Keratinocyte (primary cell): ENCODE results near the gene CALHM6. TPM values are rescaled to one million over a fixed set of nuclear protein-coding genes. Genes with fewer than 3 reads are reported as not detected.

Source experiments
- DNase-seq: peaks from one replicate; pipeline ENCODE4 v3.0.0-alpha.2; 2011; ENCODE audit warnings: low read depth, missing footprints, low spot score
- FAIRE-seq: peaks from 2 replicates; lab custom pipeline; 2011; peaks lifted over from hg19 to GRCh38; lab: Jason Lieb, UNC
- H2AFZ ChIP-seq: 2 replicates; pipeline ENCODE4 v1.6.0; 2012; ENCODE audit warnings: low read length, control low read depth, inconsistent platforms; ENCODE audit not compliant: control insufficient read depth
- H3K27ac ChIP-seq: 2 replicates; pipeline ENCODE4 v1.5.1; 2011; ENCODE audit warnings: low read length; ENCODE audit not compliant: control insufficient read depth, insufficient read depth
- H3K27me3 ChIP-seq: 3 replicates; pipeline ENCODE4 v1.6.0; 2011; ENCODE audit warnings: low read length; ENCODE audit not compliant: control insufficient read depth, insufficient read depth; ENCODE audit errors: extremely low read depth
- H3K36me3 ChIP-seq, 2 experiments: 2 replicates in 1 of 2; 3 replicates in 1 of 2; pipeline ENCODE4 v1.5.1; 2011; ENCODE audit warnings: low read length in 2 of 2, mild to moderate bottlenecking in 1 of 2; ENCODE audit not compliant: control insufficient read depth in 2 of 2, insufficient read depth in 2 of 2; ENCODE audit errors: extremely low read depth in 1 of 2
- H3K4me1 ChIP-seq: 3 replicates; pipeline ENCODE4 v1.5.1; 2011; ENCODE audit warnings: low read length; ENCODE audit not compliant: control insufficient read depth, insufficient read depth; ENCODE audit errors: extremely low read depth
- H3K4me2 ChIP-seq: 3 replicates; pipeline ENCODE4 v1.6.0; 2011; ENCODE audit warnings: low read depth, low read length; ENCODE audit not compliant: control insufficient read depth, insufficient read depth; ENCODE audit errors: extremely low read depth
- H3K4me3 ChIP-seq, 3 experiments: fragments of 200-600 bp in 1 of 3; sonication (generic) in 1 of 3; 2 replicates in 2 of 3; 3 replicates in 1 of 3; pipeline ENCODE4 v1.5.1; 2011 to 2016; ENCODE audit warnings: low read length in 3 of 3, mild to moderate bottlenecking in 3 of 3, control low read depth in 2 of 3, inconsistent platforms in 1 of 3, low read depth in 1 of 3, mixed read lengths in 1 of 3, mixed run types in 1 of 3, moderate library complexity in 1 of 3; ENCODE audit not compliant: control insufficient read depth in 2 of 3, insufficient read depth in 2 of 3; ENCODE audit errors: extremely low read depth in 1 of 3
- H3K79me2 ChIP-seq: 2 replicates; pipeline ENCODE4 v1.6.0; 2012; ENCODE audit warnings: low read length; ENCODE audit not compliant: control insufficient read depth, insufficient read depth
- H3K9ac ChIP-seq: 3 replicates; pipeline ENCODE4 v1.6.0; 2011; ENCODE audit warnings: low read length; ENCODE audit not compliant: control insufficient read depth, insufficient read depth; ENCODE audit errors: extremely low read depth
- H3K9me1 ChIP-seq: 3 replicates; pipeline ENCODE4 v1.6.0; 2011; ENCODE audit warnings: low read length; ENCODE audit not compliant: control insufficient read depth, insufficient read depth; ENCODE audit errors: extremely low read depth
- H3K9me3 ChIP-seq: 2 replicates; pipeline ENCODE4 v1.5.1; 2012; ENCODE audit warnings: low read depth, low read length; ENCODE audit not compliant: control insufficient read depth
- H4K20me1 ChIP-seq: 3 replicates; pipeline ENCODE4 v1.6.0; 2011; ENCODE audit warnings: low read length; ENCODE audit not compliant: control insufficient read depth, insufficient read depth; ENCODE audit errors: extremely low read depth
- CTCF ChIP-seq, 3 experiments: IDR thresholded peaks in 1 of 3; conservative IDR thresholded peaks in 1 of 3; optimal IDR thresholded peaks in 1 of 3; 2 replicates in 2 of 3; 3 replicates in 1 of 3; pipeline versions ENCODE3 to v1.5.1; 2011; ENCODE audit warnings: low read length in 3 of 3, mild to moderate bottlenecking in 3 of 3, moderate library complexity in 2 of 3, control low read depth in 1 of 3, inconsistent platforms in 1 of 3; ENCODE audit not compliant: insufficient read depth in 2 of 3; ENCODE audit errors: extremely low read depth in 1 of 3
- EZH2 ChIP-seq: IDR thresholded peaks from one replicate; pipeline ENCODE4 v1.6.1; 2012; ENCODE audit warnings: inconsistent platforms, mild to moderate bottlenecking, low read length, moderate library complexity
- dilution Hi-C: fragments of 300-500 bp; cut with MboI; formaldehyde crosslinking; loops from one replicate; pipeline ENCODE4 v1.7.0; 2020; ENCODE audit warnings: low sequenced_read_pairs; ENCODE audit not compliant: extremely low pct_ligation_motif_present
- polyA plus RNA-seq, 5 experiments: library from polyadenylated mRNA; depleted of rRNA in 3 of 5; stranded (reverse) in 3 of 5; stranded (forward) in 1 of 5; unstranded in 1 of 5; fragments of >200 nt; gene quantifications; 1 replicate in 1 of 5; 2 replicates in 3 of 5; 3 replicates in 1 of 5; pipeline versions ENCODE4 v1.2.1 to v1.2.3, GENCODE V29; 2011 to 2012; ENCODE audit warnings: missing spikeins in 2 of 5, low read depth in 1 of 5, low replicate concordance in 1 of 5

The CALHM6 gene
- polyA plus RNA-seq, 1 donor (not counting 4 experiments of a cell fraction or from before 2014, with no cell fraction given) = 0.47 TPM

GRCh38 chr6:116507324-116507723 is 46.1 kb downstream of the CALHM6 start:
- no peaks in the 10 kb centered on the region for H3K36me3 ChIP-seq
- H3K9me1 ChIP-seq = no peaks in the 10 kb centered on the region
- H3K4me1 ChIP-seq = peaks cover 5% of the 10 kb centered on the region
- no peaks in the 10 kb centered on the region for H4K20me1 ChIP-seq
- dilution Hi-C loops = no loop called here
- TF ChIP-seq EZH2 (no peak), CTCF (optimal IDR thresholded peaks at IDR 0.05 in 1 of 3, IDR thresholded peaks at IDR 0.05 in 1 of 3, conservative IDR thresholded peaks at IDR 0.05 in 1 of 3; ENCODE audit: extremely low read depth in 1 of 3, insufficient read depth in 2 of 3, low read length in 3 of 3) (no peak)
- H3K27ac ChIP-seq = no peak overlapping the region
- no peak for DNase-seq
- FAIRE-seq = no peak
- no peak overlapping the region for H3K9ac ChIP-seq
- no peak overlapping the region for H3K4me2 ChIP-seq
- no peak overlapping the region for H2AFZ ChIP-seq
- no peaks in the 10 kb centered on the region for H3K27me3 ChIP-seq
- no peaks in the 10 kb centered on the region for H3K79me2 ChIP-seq
- no peak overlapping the region for H3K4me3 ChIP-seq
- H3K9me3 ChIP-seq = no peaks in the 10 kb centered on the region

GRCh38 chr6:116508527-116508926 is 47.4 kb downstream of the CALHM6 start:
- Histone ChIP-seq H3K27me3 (no peaks in the 10 kb centered on the region), H3K79me2 (no peaks in the 10 kb centered on the region), H3K36me3 (no peaks in the 10 kb centered on the region), H3K4me1 (peaks cover 14% of the 10 kb centered on the region), H3K9ac (no peak overlapping the region), H3K4me3 (no peak overlapping the region), H3K27ac (no peak overlapping the region), H3K9me3 (no peaks in the 10 kb centered on the region), H3K9me1 (no peaks in the 10 kb centered on the region), H3K4me2 (no peak overlapping the region), H4K20me1 (no peaks in the 10 kb centered on the region), H2AFZ (no peak overlapping the region)
- dilution Hi-C loops = no loop called here
- no peak for TF ChIP-seq CTCF (optimal IDR thresholded peaks at IDR 0.05 in 1 of 3, IDR thresholded peaks at IDR 0.05 in 1 of 3, conservative IDR thresholded peaks at IDR 0.05 in 1 of 3; ENCODE audit: extremely low read depth in 1 of 3, insufficient read depth in 2 of 3, low read length in 3 of 3)
- no peak for TF ChIP-seq EZH2
- FAIRE-seq (no peak), DNase-seq (no peak)
